ENCODE results near the gene NOL9.
"Not testable (repeated sequence)": the region's sequence is repeated elsewhere in the genome, so short reads cannot be mapped to it uniquely, and the experiment has no call there.

The NOL9 gene

GRCh38 chr1:6554031-6554906, at the start of gene NOL9:
Gene NOL9, minus strand, starts transcription at chr1:6554513. Its CDS starts 11 bp downstream, at chr1:6554502.
- Mint-ChIP-seq H3K27ac (peak within 1 kb of the TSS; percentile 86), H3K36me3 (peaks cover 25% of the 10 kb centered on the region), H3K9me3 (no peaks in the 10 kb centered on the region), H3K4me1 (peaks cover 13% of the 10 kb centered on the region), H3K4me3 (peak within 1 kb of the TSS; percentile 81)
- ATAC-seq (peak; percentile 98), DNase-seq (ENCODE audit: low spot score in 2 of 2) (peak; percentile 97 to 98)

- Mint-ChIP-seq H3K4me1 (peaks cover 11% of the 10 kb centered on the region), H3K36me3 (peaks cover 38% of the 10 kb centered on the region), H3K27ac (peak overlapping the region; percentile 95), H3K4me3 (peak overlapping the region; percentile 95), H3K9me3 (no peaks in the 10 kb centered on the region)
- ATAC-seq (peak; percentile 33), DNase-seq (ENCODE audit: low spot score in 2 of 2) (peak in 1 of 2 donors; percentile 83)
Observed at GRCh38 chr1:6603238-6603914, 49.1 kb upstream of the NOL9 start.

GRCh38 chr1:6602669-6603237, 48.4 kb upstream of the NOL9 start, which contains the start of gene KLHL21:
Gene KLHL21, minus strand, starts transcription at chr1:6602869. Its CDS starts 52 bp downstream, at chr1:6602817.
- DNase-seq (ENCODE audit: low spot score in 2 of 2) (peak; percentile 91 to 94), ATAC-seq (peak; percentile 74)
- Mint-ChIP-seq H3K9me3 (no peaks in the 10 kb centered on the region), H3K4me3 (peak within 1 kb of the TSS; percentile 95), H3K36me3 (peaks cover 44% of the 10 kb centered on the region), H3K4me1 (peaks cover 13% of the 10 kb centered on the region), H3K27ac (peak within 1 kb of the TSS; percentile 98)

- Mint-ChIP-seq H3K36me3 (peaks cover 51% of the 10 kb centered on the region), H3K9me3 (no peaks in the 10 kb centered on the region), H3K4me3 (peak overlapping the region; percentile 95), H3K4me1 (peaks cover 16% of the 10 kb centered on the region), H3K27ac (peak overlapping the region; percentile 98)
- ATAC-seq (peak; percentile 38), DNase-seq (ENCODE audit: low spot score in 2 of 2) (peak in 1 of 2 donors; percentile 68)
Observed at GRCh38 chr1:6601923-6602668, 47.8 kb upstream of the NOL9 start.

GRCh38 chr1:6601049-6601922, 47.0 kb upstream of the NOL9 start:
- no peaks in the 10 kb centered on the region for H3K9me3 Mint-ChIP-seq
- H3K4me3 Mint-ChIP-seq: peak overlapping the region; percentile 95
- ATAC-seq (peak; percentile 84), DNase-seq (ENCODE audit: low spot score in 2 of 2) (peak; percentile 62 to 87)
- H3K4me1 Mint-ChIP-seq: peaks cover 19% of the 10 kb centered on the region
- peaks cover 59% of the 10 kb centered on the region for H3K36me3 Mint-ChIP-seq
- H3K27ac Mint-ChIP-seq: peak overlapping the region; percentile 98

- no peak for ATAC-seq
- H3K36me3 Mint-ChIP-seq: peaks cover 66% of the 10 kb centered on the region
- peak overlapping the region; percentile 95 for H3K4me3 Mint-ChIP-seq
- no peak for DNase-seq (ENCODE audit: low spot score in 2 of 2)
- peak overlapping the region; percentile 98 for H3K27ac Mint-ChIP-seq
- peaks cover 26% of the 10 kb centered on the region for H3K4me1 Mint-ChIP-seq
- H3K9me3 Mint-ChIP-seq: no peaks in the 10 kb centered on the region
Observed at GRCh38 chr1:6600410-6601048, 46.2 kb upstream of the NOL9 start.

- Mint-ChIP-seq H3K4me3 (peak overlapping the region; percentile 95), H3K27ac (peak overlapping the region; percentile 98), H3K4me1 (peaks cover 32% of the 10 kb centered on the region), H3K36me3 (peaks cover 72% of the 10 kb centered on the region)
- not testable (repeated sequence) for H3K9me3 Mint-ChIP-seq; ATAC-seq; DNase-seq (ENCODE audit: low spot score in 2 of 2)
Observed at GRCh38 chr1:6599991-6600390, 45.7 kb upstream of the NOL9 start.

GRCh38 chr1:6599141-6599975, 45.0 kb upstream of the NOL9 start:
- peak overlapping the region; percentile 95 for H3K4me3 Mint-ChIP-seq
- no peaks in the 10 kb centered on the region for H3K9me3 Mint-ChIP-seq
- H3K27ac Mint-ChIP-seq: peak overlapping the region; percentile 98
- ATAC-seq: peak; percentile 12
- DNase-seq (ENCODE audit: low spot score in 2 of 2): peak in 1 of 2 donors; percentile 69
- peaks cover 34% of the 10 kb centered on the region for H3K4me1 Mint-ChIP-seq
- peaks cover 78% of the 10 kb centered on the region for H3K36me3 Mint-ChIP-seq

- Mint-ChIP-seq H3K27ac (peak overlapping the region; percentile 60), H3K4me3 (no peak overlapping the region), H3K4me1 (peaks cover 34% of the 10 kb centered on the region), H3K36me3 (peaks cover 88% of the 10 kb centered on the region), H3K9me3 (no peaks in the 10 kb centered on the region)
- DNase-seq (ENCODE audit: low spot score in 2 of 2) (no peak), ATAC-seq (no peak)
Observed at GRCh38 chr1:6597777-6598131, 43.4 kb upstream of the NOL9 start.

GRCh38 chr1:6596886-6597776, 42.8 kb upstream of the NOL9 start:
- H3K4me1 Mint-ChIP-seq: peaks cover 34% of the 10 kb centered on the region
- H3K27ac Mint-ChIP-seq: peak overlapping the region; percentile 60
- DNase-seq (ENCODE audit: low spot score in 2 of 2) (no peak), ATAC-seq (no peak)
- no peaks in the 10 kb centered on the region for H3K9me3 Mint-ChIP-seq
- peaks cover 94% of the 10 kb centered on the region for H3K36me3 Mint-ChIP-seq
- H3K4me3 Mint-ChIP-seq: no peak overlapping the region

- peaks cover 42% of the 10 kb centered on the region for H3K4me1 Mint-ChIP-seq
- ATAC-seq (no peak), DNase-seq (ENCODE audit: low spot score in 2 of 2) (no peak)
- H3K4me3 Mint-ChIP-seq: no peak overlapping the region
- H3K27ac Mint-ChIP-seq: no peak overlapping the region
- no peaks in the 10 kb centered on the region for H3K9me3 Mint-ChIP-seq
- H3K36me3 Mint-ChIP-seq: peaks cover 99% of the 10 kb centered on the region
Observed at GRCh38 chr1:6596351-6596750, 42.0 kb upstream of the NOL9 start.

GRCh38 chr1:6594977-6595740, 40.8 kb upstream of the NOL9 start:
- Mint-ChIP-seq H3K4me1 (peaks cover 53% of the 10 kb centered on the region), H3K9me3 (no peaks in the 10 kb centered on the region), H3K4me3 (no peak overlapping the region), H3K27ac (no peak overlapping the region), H3K36me3 (peaks cover 99% of the 10 kb centered on the region)
- ATAC-seq: no peak
- DNase-seq (ENCODE audit: low spot score in 2 of 2): no peak
